Activated T-helper 2 cell treated with anti-CD3 and anti-CD28 coated beads, Interferon-gamma antibody, Interleukin-2, Interleukin-4, amounts not matched to agents 10 μg/mL and 5 μg/mL and 100 μg/mL, durations not matched to agents 14 hours and 24 hours and 36 hours (primary cell): ENCODE measurements around the gene LRRC72. TPM values are rescaled to one million over a fixed set of nuclear protein-coding genes. Genes with fewer than 3 reads are reported as not detected.
"Not testable (repeated sequence)": the region's sequence is repeated elsewhere in the genome, so short reads cannot be mapped to it uniquely, and the experiment has no call there.

ENCODE experiments used
- DNase-seq: peaks from one replicate; pipeline ENCODE4 v3.0.0; 2021; ENCODE audit warnings: low spot score
- H3K27ac Mint-ChIP-seq: one replicate; pipeline ENCODE4 v1.8.0; 2021; ENCODE audit warnings: mixed read lengths
- H3K27me3 Mint-ChIP-seq: one replicate; pipeline ENCODE4 v1.8.0; 2021; ENCODE audit warnings: low read depth, mixed read lengths
- H3K36me3 Mint-ChIP-seq: one replicate; pipeline ENCODE4 v1.8.0; 2021; ENCODE audit warnings: low read depth, mixed read lengths
- H3K4me1 Mint-ChIP-seq: one replicate; pipeline ENCODE4 v1.8.0; 2021; ENCODE audit warnings: low read depth, mixed read lengths
- H3K4me3 Mint-ChIP-seq: one replicate; pipeline ENCODE4 v1.8.0; 2021; ENCODE audit warnings: low read depth, mild to moderate bottlenecking, moderate library complexity, mixed read lengths
- H3K9me3 Mint-ChIP-seq: one replicate; pipeline ENCODE4 v1.8.0; 2021; ENCODE audit warnings: mixed read lengths
- intact Hi-C: fragments of 100-400 bp; cut with micrococcal nuclease; formaldehyde crosslinking; loops from one replicate; pipeline ENCODE4 v1.15.1; 2023
- total RNA-seq: library from RNA; stranded (reverse); gene quantifications from 2 replicates; pipeline ENCODE4 v1.2.3, GENCODE V29; 2022

Gene LRRC72
- total RNA-seq, 1 donor from 2014 or later: not detected

- H3K27me3 Mint-ChIP-seq, DNase-seq, H3K9me3 Mint-ChIP-seq, H3K27ac Mint-ChIP-seq, H3K4me3 Mint-ChIP-seq, H3K36me3 Mint-ChIP-seq, intact Hi-C loops, H3K4me1 Mint-ChIP-seq: not testable (repeated sequence)
Observed at GRCh38 chr7:16506422-16506821, 20.2 kb upstream of the LRRC72 start.

GRCh38 chr7:16509829-16510228 lies 16.8 kb upstream of the LRRC72 start:
- Mint-ChIP-seq H3K27ac (no peak overlapping the region), H3K4me1 (no peaks in the 10 kb centered on the region), H3K4me3 (no peak overlapping the region), H3K27me3 (no peaks in the 10 kb centered on the region), H3K36me3 (no peaks in the 10 kb centered on the region), H3K9me3 (no peaks in the 10 kb centered on the region)
- no peak for DNase-seq
- intact Hi-C loops: no loop called here

- no peak overlapping the region for H3K27ac Mint-ChIP-seq
- intact Hi-C loops: no loop called here
- H3K36me3 Mint-ChIP-seq: no peaks in the 10 kb centered on the region
- no peaks in the 10 kb centered on the region for H3K4me1 Mint-ChIP-seq
- H3K4me3 Mint-ChIP-seq: no peak overlapping the region
- DNase-seq: no peak
- H3K9me3 Mint-ChIP-seq: no peaks in the 10 kb centered on the region
- no peaks in the 10 kb centered on the region for H3K27me3 Mint-ChIP-seq
Observed at GRCh38 chr7:16511314-16511713, 15.3 kb upstream of the LRRC72 start.

GRCh38 chr7:16512097-16512496 lies 14.5 kb upstream of the LRRC72 start:
- intact Hi-C loops: no loop called here
- H3K36me3 Mint-ChIP-seq: no peaks in the 10 kb centered on the region
- no peaks in the 10 kb centered on the region for H3K27me3 Mint-ChIP-seq
- H3K27ac Mint-ChIP-seq: no peak overlapping the region
- DNase-seq: no peak
- no peak overlapping the region for H3K4me3 Mint-ChIP-seq
- no peaks in the 10 kb centered on the region for H3K4me1 Mint-ChIP-seq
- H3K9me3 Mint-ChIP-seq: no peaks in the 10 kb centered on the region

- H3K27ac Mint-ChIP-seq: no peak overlapping the region
- no peak for DNase-seq
- H3K4me1 Mint-ChIP-seq: no peaks in the 10 kb centered on the region
Observed at GRCh38 chr7:16514271-16514670, 12.4 kb upstream of the LRRC72 start.

GRCh38 chr7:16514729-16515128 lies 11.9 kb upstream of the LRRC72 start:
- Mint-ChIP-seq H3K4me1 (no peaks in the 10 kb centered on the region), H3K27me3 (peaks cover 2% of the 10 kb centered on the region), H3K9me3 (no peaks in the 10 kb centered on the region), H3K4me3 (no peak overlapping the region), H3K36me3 (no peaks in the 10 kb centered on the region), H3K27ac (no peak overlapping the region)
- intact Hi-C loops: no loop called here
- no peak for DNase-seq

More at GRCh38 chr7:16514271-16514670, 12.4 kb upstream of the LRRC72 start:
- H3K4me3 Mint-ChIP-seq: no peak overlapping the region
- no peaks in the 10 kb centered on the region for H3K9me3 Mint-ChIP-seq
- peaks cover 2% of the 10 kb centered on the region for H3K27me3 Mint-ChIP-seq
- intact Hi-C loops: no loop called here
- H3K36me3 Mint-ChIP-seq: no peaks in the 10 kb centered on the region

- no peaks in the 10 kb centered on the region for H3K36me3 Mint-ChIP-seq
- H3K27me3 Mint-ChIP-seq: peaks cover 2% of the 10 kb centered on the region
- DNase-seq: no peak
- intact Hi-C loops: no loop called here
- no peaks in the 10 kb centered on the region for H3K9me3 Mint-ChIP-seq
- no peaks in the 10 kb centered on the region for H3K4me1 Mint-ChIP-seq
- no peak overlapping the region for H3K27ac Mint-ChIP-seq
- H3K4me3 Mint-ChIP-seq: no peak overlapping the region
Observed at GRCh38 chr7:16515785-16516685, 10.6 kb upstream of the LRRC72 start.

- H3K27me3 Mint-ChIP-seq, intact Hi-C loops, H3K4me1 Mint-ChIP-seq, H3K4me3 Mint-ChIP-seq, H3K36me3 Mint-ChIP-seq, DNase-seq, H3K27ac Mint-ChIP-seq, H3K9me3 Mint-ChIP-seq: not testable (repeated sequence)
Observed at GRCh38 chr7:16519985-16520384, 6.6 kb upstream of the LRRC72 start.

- DNase-seq: no peak
- H3K4me3 Mint-ChIP-seq: no peak overlapping the region
- H3K36me3 Mint-ChIP-seq: no peaks in the 10 kb centered on the region
- H3K27me3 Mint-ChIP-seq: peaks cover 4% of the 10 kb centered on the region
- intact Hi-C loops: no loop called here
- no peaks in the 10 kb centered on the region for H3K4me1 Mint-ChIP-seq
- H3K9me3 Mint-ChIP-seq: no peaks in the 10 kb centered on the region
- no peak overlapping the region for H3K27ac Mint-ChIP-seq
Observed at GRCh38 chr7:16524332-16524731, 2.3 kb upstream of the LRRC72 start.

GRCh38 chr7:16528520-16528919 lies 1.9 kb downstream of the LRRC72 start:
- DNase-seq: no peak
- Mint-ChIP-seq H3K27ac (no peak overlapping the region), H3K9me3 (no peaks in the 10 kb centered on the region), H3K27me3 (peaks cover 5% of the 10 kb centered on the region), H3K4me1 (no peaks in the 10 kb centered on the region), H3K36me3 (no peaks in the 10 kb centered on the region), H3K4me3 (no peak overlapping the region)
- intact Hi-C loops: no loop called here

- intact Hi-C loops: no loop called here
- DNase-seq: no peak
- Mint-ChIP-seq H3K27ac (no peak overlapping the region), H3K9me3 (no peaks in the 10 kb centered on the region), H3K27me3 (peaks cover 5% of the 10 kb centered on the region), H3K4me3 (no peak overlapping the region), H3K36me3 (no peaks in the 10 kb centered on the region), H3K4me1 (no peaks in the 10 kb centered on the region)
Observed at GRCh38 chr7:16529697-16530096, 3.1 kb downstream of the LRRC72 start.

- no peak overlapping the region for H3K27ac Mint-ChIP-seq
- no peaks in the 10 kb centered on the region for H3K36me3 Mint-ChIP-seq
- H3K27me3 Mint-ChIP-seq: peaks cover 5% of the 10 kb centered on the region
- no peaks in the 10 kb centered on the region for H3K9me3 Mint-ChIP-seq
- no peak for DNase-seq
- no peaks in the 10 kb centered on the region for H3K4me1 Mint-ChIP-seq
- intact Hi-C loops: no loop called here
- H3K4me3 Mint-ChIP-seq: no peak overlapping the region
Observed at GRCh38 chr7:16531707-16532106, 5.1 kb downstream of the LRRC72 start.

GRCh38 chr7:16532272-16532671 lies 5.6 kb downstream of the LRRC72 start:
- peaks cover 5% of the 10 kb centered on the region for H3K27me3 Mint-ChIP-seq
- no peak for DNase-seq
- H3K9me3 Mint-ChIP-seq: no peaks in the 10 kb centered on the region
- H3K4me1 Mint-ChIP-seq: no peaks in the 10 kb centered on the region
- H3K4me3 Mint-ChIP-seq: no peak overlapping the region
- no peaks in the 10 kb centered on the region for H3K36me3 Mint-ChIP-seq
- H3K27ac Mint-ChIP-seq: no peak overlapping the region
- intact Hi-C loops: no loop called here
